HepG2 (cell line): Measurements from ENCODE around the gene NIFK.

Experiments
- SRSF1 ChIP-seq: fragments of 200-400 bp; formaldehyde crosslinking; optimal IDR thresholded peaks from 2 replicates; pipeline ENCODE3; 2017; ENCODE audit warnings: mild to moderate bottlenecking, low read depth, low read length, moderate library complexity
- TAF1 ChIP-seq: sonication (generic); formaldehyde crosslinking; IDR thresholded peaks from 2 replicates; pipeline ENCODE4 v1.4.0; 2020; ENCODE audit warnings: missing genetic modification reagents

- no peak for TF ChIP-seq SRSF1
- TF ChIP-seq TAF1, result no peak
These were observed 9.3 kb downstream of the NIFK start for GRCh38 chr2:121727332-121727731.
